SK-N-MC (cell line): ENCODE data around the gene TSPAN5.

Experiments
- DNase-seq: peaks from one replicate; pipeline ENCODE4 v3.0.0-alpha.2; 2011; ENCODE audit warnings: low read depth, low spot score
- H3K27ac ChIP-seq: fragments of 200-600 bp; sonication (generic); 2 replicates; pipeline ENCODE4 v1.5.1; 2016; ENCODE audit warnings: mixed run types
- H3K36me3 ChIP-seq: fragments of 200-600 bp; sonication (generic); 2 replicates; pipeline ENCODE4 v1.6.1; 2017; ENCODE audit warnings: antibody characterized with exemption, low read length, mixed read lengths; ENCODE audit not compliant: insufficient read depth
- H3K4me3 ChIP-seq: fragments of 200-600 bp; sonication (generic); 2 replicates; pipeline ENCODE4 v1.5.1; 2016
- H3K9ac ChIP-seq: fragments of 200-600 bp; sonication (generic); 2 replicates; pipeline ENCODE4 v1.8.0; 2017; ENCODE audit warnings: mixed run types, mixed read lengths; ENCODE audit not compliant: insufficient read length
- H3K9me3 ChIP-seq: fragments of 200-600 bp; sonication (generic); 2 replicates; pipeline ENCODE4 v1.6.1; 2017; ENCODE audit warnings: low read depth, mild to moderate bottlenecking, antibody characterized with exemption, low read length, moderate library complexity, mixed read lengths
- EZH2 ChIP-seq: fragments of 200-600 bp; sonication (generic); IDR thresholded peaks from one replicate; pipeline ENCODE4 v1.6.1; 2017; ENCODE audit warnings: antibody characterized with exemption
- FOXP2 ChIP-seq: optimal IDR thresholded peaks from 2 replicates; pipeline ENCODE3; 2011; ENCODE audit warnings: mild to moderate bottlenecking, moderate library complexity; ENCODE audit not compliant: insufficient read depth; ENCODE audit errors: extremely low read length, control extremely low read depth
- POLR2AphosphoS5 ChIP-seq: IDR thresholded peaks from 2 replicates; pipeline ENCODE4 v1.6.1; 2012; ENCODE audit warnings: mild to moderate bottlenecking, low read depth, low read length, borderline replicate concordance

The TSPAN5 gene

DNA sequence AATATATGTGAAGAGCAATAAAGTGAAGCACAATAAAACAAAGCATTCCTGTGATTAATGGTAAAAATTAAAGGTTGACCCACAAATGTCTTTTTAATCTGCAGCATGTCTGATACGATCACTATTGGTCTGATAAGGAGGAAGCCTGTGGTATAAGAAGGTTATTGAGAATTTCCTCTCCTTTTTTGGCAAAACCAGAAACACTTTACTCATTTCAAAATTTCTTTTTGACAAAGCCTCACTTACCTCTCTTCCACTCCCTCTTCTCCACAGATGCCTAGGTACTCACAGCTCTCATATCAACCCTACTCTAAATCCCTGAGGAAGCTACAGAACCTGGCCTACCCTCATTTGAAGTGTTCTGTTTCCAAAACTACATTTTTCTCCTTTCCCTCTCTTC is 56.1 kb downstream of the TSPAN5 start:
- DNase-seq = no peak
- H3K9ac ChIP-seq = no peak overlapping the region
- no peak overlapping the region for H3K27ac ChIP-seq
- TF ChIP-seq FOXP2 (no peak), POLR2AphosphoS5 (no peak), EZH2 (no peak)
- no peaks in the 10 kb centered on the region for H3K36me3 ChIP-seq
- H3K4me3 ChIP-seq = no peak overlapping the region
- H3K9me3 ChIP-seq = no peaks in the 10 kb centered on the region

DNA sequence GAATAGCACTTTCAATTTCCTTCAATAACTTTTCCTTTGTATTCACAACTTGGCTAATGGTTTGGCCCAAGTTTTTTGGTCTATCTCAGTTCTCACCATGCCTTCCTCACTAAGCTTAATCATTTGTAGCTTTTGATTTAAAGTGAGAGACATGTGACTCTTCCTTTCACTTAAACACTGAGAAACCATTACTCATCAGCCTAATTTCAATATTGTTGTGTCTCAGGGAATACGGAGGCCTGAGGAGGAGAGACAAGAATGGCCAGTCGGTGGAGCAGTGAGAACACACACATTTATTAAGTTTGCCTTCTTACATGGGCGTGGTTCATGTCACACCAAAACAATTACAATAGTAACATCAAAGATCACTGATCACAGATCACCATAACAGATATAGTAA is 56.7 kb downstream of the TSPAN5 start:
- no peaks in the 10 kb centered on the region for H3K9me3 ChIP-seq
- no peak for TF ChIP-seq POLR2AphosphoS5
- TF ChIP-seq EZH2 = no peak
- no peak for TF ChIP-seq FOXP2
- H3K9ac ChIP-seq = no peak overlapping the region
- no peaks in the 10 kb centered on the region for H3K36me3 ChIP-seq
- no peak overlapping the region for H3K27ac ChIP-seq
- no peak for DNase-seq
- no peak overlapping the region for H3K4me3 ChIP-seq

DNA sequence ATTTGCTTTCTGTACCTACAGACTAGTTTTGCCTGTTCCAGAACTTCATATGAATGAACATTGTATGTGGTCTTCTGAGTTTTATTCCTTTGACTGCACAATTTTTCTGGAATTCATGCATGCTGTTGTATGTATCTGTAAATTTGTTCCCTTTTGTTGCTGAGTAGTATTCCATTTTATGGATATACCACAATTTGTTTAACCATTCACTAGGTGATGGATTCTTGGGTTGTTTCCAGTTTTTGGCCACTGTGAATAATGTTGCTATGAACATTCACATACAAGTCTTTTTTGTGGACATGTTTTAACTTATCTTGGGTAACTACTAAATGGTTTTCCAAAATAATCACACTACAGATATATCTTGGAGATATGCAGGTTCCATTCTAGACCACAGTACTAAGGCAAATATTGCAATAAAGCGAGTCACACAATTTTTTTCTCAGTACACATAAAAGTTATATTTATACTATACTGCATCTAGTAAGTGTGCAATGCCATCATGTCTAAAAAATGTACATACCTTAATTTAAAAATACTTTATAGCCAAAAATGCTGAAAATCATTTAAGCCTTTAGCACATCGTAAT is 58.7 kb downstream of the TSPAN5 start:
- Histone ChIP-seq H3K27ac (no peak overlapping the region), H3K36me3 (no peaks in the 10 kb centered on the region), H3K9ac (no peak overlapping the region), H3K4me3 (no peak overlapping the region), H3K9me3 (no peaks in the 10 kb centered on the region)
- TF ChIP-seq EZH2 = no peak
- no peak for TF ChIP-seq FOXP2
- no peak for TF ChIP-seq POLR2AphosphoS5
- DNase-seq = no peak

DNA sequence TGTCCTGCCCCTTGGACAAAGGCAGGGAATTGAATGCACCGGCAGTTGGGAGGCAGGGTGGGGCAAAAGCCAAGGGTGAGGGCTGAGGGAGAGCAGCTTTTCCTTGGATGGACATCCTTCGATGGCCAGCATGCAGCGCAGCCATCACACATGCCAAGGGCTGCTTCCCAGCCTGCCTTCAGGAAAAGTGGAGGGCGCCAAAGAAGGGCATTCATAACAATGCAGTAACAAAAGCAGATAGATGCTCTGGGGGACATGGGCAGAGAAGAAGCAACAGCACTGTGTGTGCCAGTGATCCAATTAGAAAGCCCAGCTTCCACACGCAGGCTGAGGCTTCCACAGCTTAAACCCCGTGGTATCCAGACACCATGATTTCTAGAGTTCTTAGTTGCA is 71.5 kb downstream of the TSPAN5 start:
- TF ChIP-seq EZH2 = no peak
- no peak for TF ChIP-seq POLR2AphosphoS5
- TF ChIP-seq FOXP2 = no peak
- H3K27ac ChIP-seq = no peak overlapping the region
- H3K9ac ChIP-seq = no peak overlapping the region
- H3K4me3 ChIP-seq = no peak overlapping the region
- no peaks in the 10 kb centered on the region for H3K36me3 ChIP-seq
- DNase-seq = no peak
- no peaks in the 10 kb centered on the region for H3K9me3 ChIP-seq

DNA sequence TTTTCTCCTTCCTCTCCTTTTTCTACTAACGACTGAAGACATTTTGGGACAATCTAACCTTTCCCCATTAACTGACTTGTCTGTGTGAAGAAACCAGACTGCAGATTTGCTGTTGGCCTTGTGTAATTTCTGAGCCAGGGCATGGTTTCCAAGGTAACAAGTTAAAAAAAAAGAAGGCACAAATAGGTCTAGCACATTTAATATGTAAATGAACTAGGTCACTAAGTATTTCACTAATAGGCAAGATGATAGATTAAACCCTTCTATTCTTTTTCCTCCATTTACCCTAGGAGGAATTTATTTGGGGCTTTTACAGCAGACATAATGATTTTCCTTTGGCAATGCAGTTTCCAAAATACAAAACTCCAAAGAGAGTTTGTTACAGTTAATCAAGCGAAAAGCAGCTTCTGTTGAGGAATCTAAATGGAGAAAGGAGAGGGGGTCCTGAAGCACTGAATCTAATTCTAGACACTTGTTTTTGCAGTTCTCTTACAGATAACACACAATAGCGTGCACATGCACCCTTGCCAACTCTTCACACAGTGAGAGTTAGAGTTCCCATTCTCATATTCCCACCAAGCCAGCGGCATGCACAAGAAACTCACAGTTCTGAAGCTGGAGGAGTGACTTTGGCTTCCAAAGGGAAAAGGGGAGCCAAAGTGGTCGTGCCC is 72.0 kb downstream of the TSPAN5 start:
- Histone ChIP-seq H3K27ac (no peak overlapping the region), H3K4me3 (no peak overlapping the region), H3K36me3 (no peaks in the 10 kb centered on the region), H3K9me3 (no peaks in the 10 kb centered on the region), H3K9ac (no peak overlapping the region)
- DNase-seq = no peak
- TF ChIP-seq EZH2 (no peak), FOXP2 (no peak), POLR2AphosphoS5 (no peak)

DNA sequence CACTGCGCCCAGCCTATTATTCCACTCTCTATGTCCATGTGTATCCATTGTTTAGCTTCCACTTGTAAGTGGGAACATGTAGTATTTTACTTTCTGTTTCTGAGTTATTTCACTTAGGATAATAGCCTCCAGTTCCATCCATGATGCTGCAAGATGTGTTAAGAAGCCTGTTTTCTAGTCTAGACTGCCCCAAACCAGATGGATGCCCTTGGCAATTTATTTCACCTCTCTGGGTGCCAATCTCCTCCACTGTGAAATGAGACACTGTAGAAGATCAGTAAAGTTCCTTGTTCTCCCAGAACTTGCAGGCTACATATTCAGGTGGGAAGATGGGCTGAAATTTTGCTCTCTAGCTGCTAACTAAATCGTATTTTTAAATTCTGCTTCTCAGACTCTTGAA is 72.8 kb downstream of the TSPAN5 start:
- Histone ChIP-seq H3K4me3 (no peak overlapping the region), H3K27ac (no peak overlapping the region), H3K36me3 (no peaks in the 10 kb centered on the region), H3K9ac (no peak overlapping the region), H3K9me3 (no peaks in the 10 kb centered on the region)
- DNase-seq = no peak
- no peak for TF ChIP-seq EZH2
- TF ChIP-seq FOXP2 = no peak
- TF ChIP-seq POLR2AphosphoS5 = no peak

DNA sequence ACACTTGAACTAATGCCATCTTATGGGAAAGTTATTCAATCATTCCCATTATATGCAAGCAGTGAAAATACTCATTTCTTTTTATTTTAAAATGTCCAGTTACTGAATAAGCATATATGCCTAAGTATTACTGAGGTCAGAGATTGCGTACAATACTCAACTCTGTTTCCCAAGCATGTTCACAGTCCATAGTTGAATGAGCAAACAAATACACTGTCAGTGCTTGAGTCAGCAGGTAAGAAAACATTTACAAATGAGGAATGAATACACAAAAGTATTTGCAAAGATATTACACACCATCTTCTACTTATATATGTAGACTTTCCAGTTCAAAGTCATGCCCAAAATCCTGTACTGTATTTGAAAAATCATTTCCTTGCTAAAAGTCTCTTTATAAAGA is 74.1 kb downstream of the TSPAN5 start:
- Histone ChIP-seq H3K9ac (no peak overlapping the region), H3K4me3 (no peak overlapping the region), H3K9me3 (no peaks in the 10 kb centered on the region), H3K36me3 (no peaks in the 10 kb centered on the region), H3K27ac (no peak overlapping the region)
- no peak for TF ChIP-seq EZH2
- no peak for TF ChIP-seq FOXP2
- no peak for TF ChIP-seq POLR2AphosphoS5
- DNase-seq = no peak

DNA sequence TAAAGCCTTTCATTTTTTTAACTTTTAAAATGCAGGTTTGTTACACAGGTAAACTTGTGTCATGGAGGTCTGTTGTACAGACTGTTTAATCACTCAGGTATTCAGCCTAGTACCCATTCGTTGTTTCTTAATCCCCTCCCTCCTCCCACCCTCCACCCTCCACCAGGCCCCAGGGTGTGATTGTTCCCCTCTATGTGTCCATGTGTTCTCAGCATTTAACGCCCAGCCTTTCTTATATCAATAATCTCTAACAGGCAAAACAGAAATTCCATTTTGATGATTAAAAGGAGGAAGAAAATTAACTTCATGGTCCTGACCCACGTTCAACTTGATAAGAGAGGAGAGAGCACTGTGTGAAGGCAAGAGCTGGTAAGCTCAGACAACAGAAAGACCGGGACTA is 75.1 kb downstream of the TSPAN5 start:
- no peak for DNase-seq
- no peaks in the 10 kb centered on the region for H3K36me3 ChIP-seq
- no peak overlapping the region for H3K27ac ChIP-seq
- H3K4me3 ChIP-seq = no peak overlapping the region
- H3K9me3 ChIP-seq = no peaks in the 10 kb centered on the region
- no peak overlapping the region for H3K9ac ChIP-seq
- TF ChIP-seq EZH2 (no peak), FOXP2 (no peak), POLR2AphosphoS5 (no peak)

DNA sequence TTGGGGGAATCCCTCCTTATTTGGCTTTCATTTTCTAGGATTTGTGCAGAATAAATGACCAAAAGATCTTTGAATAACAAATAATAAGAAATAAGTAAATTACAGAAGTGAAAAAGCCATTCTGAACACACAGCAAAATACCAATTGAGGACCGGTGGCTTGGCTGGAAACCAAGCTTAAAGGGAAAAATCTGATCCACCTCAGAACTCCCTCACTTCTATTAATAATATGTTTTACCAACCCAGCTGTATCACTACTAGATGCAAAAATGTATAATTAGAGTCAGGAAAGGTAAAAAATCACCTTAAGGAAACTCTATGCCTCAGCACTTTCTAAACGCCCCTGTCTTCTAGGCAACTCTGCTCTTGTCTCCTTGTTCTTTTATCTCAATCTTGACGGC is 77.3 kb downstream of the TSPAN5 start:
- no peak overlapping the region for H3K9ac ChIP-seq
- H3K27ac ChIP-seq = no peak overlapping the region
- DNase-seq = no peak
- TF ChIP-seq EZH2 (no peak), POLR2AphosphoS5 (no peak), FOXP2 (no peak)
- H3K9me3 ChIP-seq = no peaks in the 10 kb centered on the region
- no peaks in the 10 kb centered on the region for H3K36me3 ChIP-seq
- no peak overlapping the region for H3K4me3 ChIP-seq
